SU-DHL-6 (cell line): ENCODE results near the gene SCN11A.

ENCODE experiments used
- EZH2phosphoT487 ChIP-seq: fragments of 200-600 bp; sonication (generic), shearing (Covaris generic); conservative IDR thresholded peaks from 2 replicates; pipeline ENCODE4 v1.6.1; 2018; ENCODE audit warnings: mild to moderate bottlenecking, antibody characterized with exemption, low read length, moderate library complexity, mixed read lengths
- TF ChIP-seq, protein P1 (sequence below): fragments of 200-600 bp; sonication (generic); IDR thresholded peaks from one replicate; pipeline ENCODE4 v1.5.1; 2017; ENCODE audit warnings: antibody characterized with exemption, mild to moderate bottlenecking, low read length, moderate library complexity; ENCODE audit not compliant: insufficient read depth, poor library complexity, severe bottlenecking

DNA sequence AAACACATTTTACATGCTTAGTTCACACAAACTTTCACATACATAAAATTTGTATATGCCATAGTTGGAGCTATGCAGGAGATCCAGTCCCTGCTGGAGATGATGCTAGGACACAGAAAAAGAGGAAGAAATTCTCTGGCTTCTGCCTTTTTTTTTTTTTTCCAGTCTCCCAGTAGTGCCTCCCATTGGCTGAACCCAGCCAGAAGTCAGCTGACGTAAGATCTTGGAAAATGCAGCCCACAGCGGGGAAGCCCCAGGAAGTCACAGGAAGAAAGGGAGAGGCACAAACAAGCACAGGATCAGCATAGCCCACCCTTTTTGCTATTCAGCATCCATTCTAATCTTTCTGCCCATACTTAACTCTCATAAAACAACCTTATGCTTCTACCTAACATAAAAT, 38.5 kb downstream of the SCN11A start:
- TF ChIP-seq, protein P1, sequence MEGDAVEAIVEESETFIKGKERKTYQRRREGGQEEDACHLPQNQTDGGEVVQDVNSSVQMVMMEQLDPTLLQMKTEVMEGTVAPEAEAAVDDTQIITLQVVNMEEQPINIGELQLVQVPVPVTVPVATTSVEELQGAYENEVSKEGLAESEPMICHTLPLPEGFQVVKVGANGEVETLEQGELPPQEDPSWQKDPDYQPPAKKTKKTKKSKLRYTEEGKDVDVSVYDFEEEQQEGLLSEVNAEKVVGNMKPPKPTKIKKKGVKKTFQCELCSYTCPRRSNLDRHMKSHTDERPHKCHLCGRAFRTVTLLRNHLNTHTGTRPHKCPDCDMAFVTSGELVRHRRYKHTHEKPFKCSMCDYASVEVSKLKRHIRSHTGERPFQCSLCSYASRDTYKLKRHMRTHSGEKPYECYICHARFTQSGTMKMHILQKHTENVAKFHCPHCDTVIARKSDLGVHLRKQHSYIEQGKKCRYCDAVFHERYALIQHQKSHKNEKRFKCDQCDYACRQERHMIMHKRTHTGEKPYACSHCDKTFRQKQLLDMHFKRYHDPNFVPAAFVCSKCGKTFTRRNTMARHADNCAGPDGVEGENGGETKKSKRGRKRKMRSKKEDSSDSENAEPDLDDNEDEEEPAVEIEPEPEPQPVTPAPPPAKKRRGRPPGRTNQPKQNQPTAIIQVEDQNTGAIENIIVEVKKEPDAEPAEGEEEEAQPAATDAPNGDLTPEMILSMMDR: no peak
- no peak for TF ChIP-seq EZH2phosphoT487
